CD1c-positive myeloid dendritic cell (primary cell): ENCODE results near the gene ZNF398.

Experiments
- DNase-seq: peaks from one replicate; pipeline ENCODE4 v3.0.0-alpha.2; 2016; ENCODE audit errors: extremely low spot score

The ZNF398 gene

DNA sequence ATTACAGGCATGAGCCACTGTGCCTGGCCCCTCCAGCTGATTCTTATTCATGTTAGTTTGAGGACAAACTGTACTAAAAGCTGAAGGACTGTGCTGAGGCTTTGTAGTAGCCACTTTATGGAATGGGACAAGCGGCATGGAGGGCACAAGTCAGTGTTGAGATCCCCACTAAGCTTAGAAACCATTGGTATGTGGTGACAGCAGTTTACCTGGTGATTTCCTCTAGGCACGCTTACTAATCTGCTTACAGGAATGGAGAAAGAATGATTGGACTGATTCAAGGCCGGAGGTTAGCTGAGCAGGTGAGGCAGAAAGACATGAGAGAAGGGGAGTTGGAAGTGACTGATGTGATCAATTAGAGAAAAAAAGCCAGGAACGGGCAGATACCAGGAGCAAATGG, 3.7 kb downstream of the ZNF398 start:
- no peak for DNase-seq

DNA sequence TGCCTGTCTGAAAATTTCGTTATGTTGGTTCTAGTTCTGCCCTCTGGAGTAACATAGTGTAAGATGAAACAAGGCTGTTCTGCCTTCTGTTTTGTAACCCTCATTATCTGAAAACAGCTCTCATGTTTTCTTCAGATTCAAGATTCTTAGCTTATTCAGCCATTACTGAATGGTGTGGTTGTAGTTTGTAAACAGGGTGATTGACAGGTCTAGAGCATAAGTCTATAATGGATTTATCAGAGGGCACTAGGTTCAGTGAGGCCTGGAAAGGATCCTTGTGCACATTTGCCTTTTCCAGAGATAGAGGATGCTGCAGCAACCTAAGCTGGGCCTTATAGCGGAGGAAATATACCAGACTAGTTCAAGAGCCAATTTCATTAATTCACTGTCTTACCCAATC, 6.1 kb downstream of the ZNF398 start:
- DNase-seq, result no peak

DNA sequence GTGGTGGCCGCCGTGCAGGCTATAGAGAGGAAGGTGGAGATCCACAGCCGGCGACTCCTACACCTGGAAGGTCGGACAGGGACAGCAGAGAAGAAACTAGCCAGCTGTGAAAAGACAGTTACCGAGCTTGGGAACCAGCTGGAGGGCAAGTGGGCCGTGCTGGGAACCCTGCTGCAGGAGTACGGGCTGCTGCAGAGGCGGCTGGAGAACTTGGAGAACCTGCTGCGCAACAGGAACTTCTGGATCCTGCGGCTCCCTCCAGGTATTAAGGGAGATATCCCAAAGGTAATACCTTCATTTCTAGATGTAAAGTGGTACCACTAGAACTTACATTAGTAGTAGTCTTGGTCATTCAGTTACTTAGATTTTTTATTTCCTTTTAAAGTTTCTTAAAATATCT, 6.8 kb downstream of the ZNF398 start:
- DNase-seq, result no peak

DNA sequence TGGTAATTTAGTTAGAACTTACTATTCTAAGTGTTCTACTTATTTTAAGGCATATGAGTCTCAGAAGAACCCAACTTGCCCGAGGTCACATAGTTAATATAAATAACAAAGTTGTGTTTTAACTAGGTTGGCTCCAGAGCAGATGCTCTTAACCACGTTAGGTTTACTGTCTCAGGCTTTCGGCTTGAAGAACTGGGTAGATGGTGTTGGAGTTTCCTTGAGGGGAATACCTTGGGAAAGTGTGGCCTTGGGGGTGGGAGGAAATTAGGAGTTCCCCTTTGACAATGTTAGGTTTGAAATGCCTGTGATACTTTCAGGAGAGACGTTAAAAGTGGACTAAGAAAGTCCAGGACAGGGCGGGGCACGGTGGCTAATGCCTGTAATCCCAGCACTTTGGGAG, 9.6 kb downstream of the ZNF398 start:
- DNase-seq, result no peak

DNA sequence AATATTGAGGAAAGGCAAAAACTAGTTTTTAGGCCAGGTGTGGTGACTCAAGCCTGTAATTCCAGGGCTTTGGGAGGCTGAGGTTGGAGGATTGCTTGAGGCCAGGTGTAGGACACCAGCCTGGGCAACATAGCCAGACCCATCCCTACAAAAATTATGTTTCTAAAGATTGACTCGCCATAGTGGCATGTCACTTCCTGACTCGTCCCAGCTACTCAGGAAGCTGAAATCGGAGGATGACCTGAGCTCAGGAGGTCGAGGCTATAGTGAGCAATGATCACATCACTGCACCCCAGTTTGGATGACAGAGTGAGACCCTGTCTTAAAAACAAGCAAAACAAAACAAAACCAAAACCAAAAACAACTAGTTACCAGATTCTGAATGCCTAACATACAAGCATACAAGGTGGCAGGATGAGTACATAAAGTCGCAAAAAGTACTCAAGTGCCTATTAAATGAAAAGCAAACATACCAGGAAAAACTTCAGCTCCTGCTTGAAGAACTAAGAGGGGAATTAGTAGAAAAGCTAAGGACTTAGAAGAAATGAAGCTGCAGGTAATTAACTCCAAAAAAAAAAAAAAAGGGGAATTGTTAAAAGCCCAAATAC, 14.1 kb downstream of the ZNF398 start:
- DNase-seq, result no peak

DNA sequence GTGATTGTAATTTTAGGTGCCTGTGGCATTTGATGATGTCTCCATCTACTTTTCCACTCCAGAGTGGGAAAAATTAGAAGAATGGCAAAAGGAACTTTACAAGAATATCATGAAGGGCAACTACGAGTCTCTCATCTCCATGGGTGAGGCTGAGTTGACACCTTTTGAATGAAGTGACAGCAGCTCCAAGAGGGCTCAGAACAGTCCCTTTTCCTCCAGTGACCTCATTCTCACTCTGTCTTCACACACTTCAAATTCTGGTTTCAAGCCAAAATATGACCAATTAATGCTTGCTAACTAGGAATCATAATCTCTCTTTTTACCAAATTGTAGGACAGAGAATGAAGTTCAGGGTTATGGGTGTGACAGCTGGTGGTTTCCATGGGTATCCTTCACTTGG, 18.9 kb downstream of the ZNF398 start:
- DNase-seq, result no peak

DNA sequence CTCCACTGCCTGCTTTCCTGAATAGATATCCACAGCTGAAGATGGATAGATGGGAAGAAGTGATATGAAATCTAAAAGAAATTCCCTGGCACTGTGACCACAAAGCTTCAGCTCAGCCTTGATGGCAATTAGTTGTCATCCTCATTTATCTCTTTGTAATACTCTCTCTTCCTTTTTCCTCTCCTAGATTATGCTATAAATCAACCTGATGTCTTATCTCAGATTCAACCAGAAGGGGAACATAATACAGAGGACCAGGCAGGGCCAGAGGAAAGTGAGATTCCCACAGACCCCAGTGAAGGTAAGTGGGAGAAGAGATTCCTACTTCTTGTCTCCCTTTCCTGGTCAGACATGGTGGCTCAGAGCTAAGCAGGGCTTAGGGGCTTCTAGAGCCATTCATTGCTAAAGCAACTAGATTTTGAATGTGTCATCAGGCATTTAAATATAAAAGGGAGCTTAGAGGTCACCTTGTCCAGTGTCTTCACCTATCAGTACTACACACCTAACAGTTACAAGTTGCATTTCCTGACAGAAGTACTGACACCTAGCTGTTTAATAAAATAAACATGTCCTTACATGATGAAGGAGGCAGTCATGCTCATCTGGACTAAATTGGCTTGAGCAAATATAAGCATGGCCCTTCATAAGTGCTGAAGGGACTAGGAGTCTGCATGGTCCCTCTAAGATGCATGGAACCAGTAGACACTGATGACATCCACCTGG, 19.5 kb downstream of the ZNF398 start:
- DNase-seq, result no peak

DNA sequence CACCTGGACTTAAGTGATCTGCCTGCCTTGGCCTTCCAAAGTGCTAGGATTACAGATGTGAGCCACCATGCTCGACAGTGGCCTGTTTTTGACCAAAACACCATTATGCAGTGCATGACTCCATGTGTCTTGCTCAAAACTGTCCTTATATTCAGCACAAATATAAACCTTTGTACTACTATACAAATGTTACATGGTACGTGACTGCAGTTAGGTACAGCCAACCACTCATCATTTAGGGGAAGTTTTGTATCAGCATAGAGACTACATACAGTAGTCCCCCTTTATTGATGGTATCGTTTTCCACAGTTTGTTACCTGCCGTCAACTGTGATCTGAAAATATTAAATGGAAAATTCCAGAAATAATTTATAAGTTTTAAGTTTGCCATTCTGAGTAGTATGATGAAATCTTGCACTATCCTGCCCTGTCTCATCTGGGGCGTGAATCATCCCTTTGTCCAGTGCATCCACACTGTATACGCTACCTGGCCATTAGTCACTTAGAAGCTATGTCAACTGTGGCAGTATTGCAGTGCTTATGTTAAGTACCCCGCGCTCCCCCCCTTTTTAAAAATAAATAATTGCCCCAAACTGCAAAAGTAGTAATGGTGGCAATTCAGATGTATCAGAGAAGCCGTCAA, 24.8 kb downstream of the ZNF398 start:
- no peak for DNase-seq

DNA sequence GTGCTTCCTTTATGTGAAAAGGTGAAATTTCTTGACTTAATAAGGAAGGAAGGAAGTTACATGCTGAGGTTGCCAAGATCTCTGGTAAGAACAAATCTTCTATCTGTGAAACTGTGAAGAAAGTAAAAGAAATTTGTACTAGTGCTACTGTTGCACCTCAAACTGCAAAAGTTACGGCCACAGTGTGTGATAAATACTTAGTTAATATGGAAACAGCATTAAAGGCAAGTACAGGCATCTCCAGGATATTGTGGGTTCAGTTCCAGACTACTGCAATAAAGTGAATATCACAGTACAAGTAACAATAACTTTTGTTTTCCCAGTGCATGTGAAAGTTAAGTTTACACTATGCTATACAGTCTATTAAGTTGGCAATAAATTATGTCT, 25.3 kb downstream of the ZNF398 start:
- DNase-seq, result no peak

DNA sequence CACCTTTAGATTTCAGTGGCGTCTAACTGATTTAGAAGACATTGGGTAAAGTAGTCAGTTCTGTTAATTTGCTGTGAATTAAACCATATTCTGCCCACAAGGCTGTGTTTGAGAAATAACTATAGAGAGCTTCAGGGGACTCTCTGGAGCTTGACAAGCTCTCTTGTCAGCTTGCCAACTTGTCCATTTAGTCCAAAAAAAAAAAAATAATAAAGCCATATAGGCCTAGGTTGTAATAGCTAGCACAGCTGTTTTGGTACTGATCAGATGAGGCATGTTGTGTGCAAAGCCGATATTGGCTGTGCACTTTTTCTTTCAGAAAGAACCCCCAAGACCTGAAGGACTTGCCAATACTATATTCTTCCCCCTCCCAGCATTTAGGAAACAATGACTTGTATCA, 27.9 kb downstream of the ZNF398 start:
- no peak for DNase-seq

DNA sequence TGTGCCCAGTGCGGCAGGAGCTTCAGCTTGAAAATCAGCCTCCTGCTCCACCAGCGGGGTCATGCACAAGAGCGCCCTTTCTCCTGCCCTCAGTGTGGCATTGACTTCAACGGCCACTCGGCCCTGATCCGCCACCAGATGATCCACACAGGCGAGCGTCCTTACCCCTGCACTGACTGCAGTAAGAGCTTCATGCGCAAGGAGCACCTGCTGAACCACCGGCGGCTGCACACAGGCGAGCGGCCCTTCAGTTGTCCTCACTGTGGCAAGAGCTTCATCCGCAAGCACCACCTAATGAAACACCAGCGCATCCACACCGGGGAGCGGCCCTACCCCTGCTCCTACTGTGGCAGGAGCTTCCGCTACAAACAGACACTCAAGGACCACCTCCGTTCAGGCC, 32.0 kb downstream of the ZNF398 start:
- no peak for DNase-seq

DNA sequence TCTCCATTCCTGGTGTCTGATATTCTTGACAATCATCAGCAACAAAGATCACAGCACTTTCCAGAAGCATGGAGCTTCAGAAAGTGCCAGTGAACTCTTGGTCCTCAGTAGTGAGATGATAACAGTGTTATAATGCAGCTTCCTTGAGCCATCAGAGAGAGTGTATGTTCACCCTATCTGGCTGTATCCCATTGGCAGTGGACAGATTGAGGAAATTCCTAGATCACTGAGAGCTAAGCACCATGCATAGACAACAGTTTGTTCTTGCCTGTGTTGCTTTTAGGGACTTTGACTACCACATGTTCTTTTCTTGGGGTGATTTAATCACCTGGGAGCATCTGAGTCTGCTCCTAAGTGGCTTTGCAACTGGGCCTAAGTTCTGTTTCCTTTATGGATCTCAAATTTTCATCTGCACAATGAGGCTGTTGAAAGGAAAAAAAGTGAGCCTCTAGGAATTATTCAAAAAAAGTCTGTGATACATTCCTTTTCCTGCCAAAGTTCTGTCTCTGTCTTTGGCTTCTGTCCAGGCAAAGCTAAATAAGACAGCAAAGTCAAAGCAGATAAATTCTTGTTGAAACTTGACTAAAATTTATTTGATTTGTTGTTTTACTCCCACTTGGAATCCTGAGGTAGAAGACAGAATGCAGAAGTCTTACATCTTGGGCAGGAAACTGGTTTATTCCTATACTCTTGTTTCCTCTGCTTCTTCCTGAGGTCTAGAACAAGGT, 33.6 kb downstream of the ZNF398 start:
- no peak for DNase-seq

DNA sequence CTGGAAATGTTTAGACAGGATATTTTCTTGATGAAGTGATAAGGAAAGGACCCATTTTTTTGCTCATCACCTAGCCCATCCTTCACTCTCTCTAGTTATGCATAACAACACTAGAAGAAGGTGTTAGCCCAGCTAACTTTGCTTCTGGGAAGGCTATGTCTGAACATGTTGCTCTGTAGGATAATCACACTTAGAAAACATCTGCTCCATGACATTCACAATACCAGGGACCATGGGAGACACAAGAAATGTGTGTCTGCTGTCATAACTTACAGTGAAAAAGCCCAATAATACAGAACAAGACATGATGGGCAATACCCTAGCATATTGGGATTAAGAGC, 34.2 kb downstream of the ZNF398 start:
- no peak for DNase-seq

DNA sequence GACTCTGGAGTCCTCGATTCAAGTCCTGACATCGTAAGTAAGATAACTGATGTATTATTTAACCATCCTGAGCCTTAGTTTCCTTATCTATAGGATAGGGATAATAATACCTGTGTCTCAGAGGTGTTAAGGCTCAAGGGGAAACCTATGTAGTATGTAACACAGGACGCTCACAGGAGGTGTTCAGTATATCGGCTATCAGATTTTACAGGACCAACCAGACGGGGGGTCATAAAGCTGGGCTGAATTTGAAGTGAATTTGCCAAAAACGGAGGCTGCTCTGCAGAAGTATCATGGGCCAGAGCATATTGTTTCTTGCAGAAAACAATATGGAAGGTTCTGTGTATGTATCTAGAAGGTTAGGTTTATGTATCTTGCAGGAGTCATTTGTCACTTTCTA, 37.0 kb downstream of the ZNF398 start:
- DNase-seq, result no peak

DNA sequence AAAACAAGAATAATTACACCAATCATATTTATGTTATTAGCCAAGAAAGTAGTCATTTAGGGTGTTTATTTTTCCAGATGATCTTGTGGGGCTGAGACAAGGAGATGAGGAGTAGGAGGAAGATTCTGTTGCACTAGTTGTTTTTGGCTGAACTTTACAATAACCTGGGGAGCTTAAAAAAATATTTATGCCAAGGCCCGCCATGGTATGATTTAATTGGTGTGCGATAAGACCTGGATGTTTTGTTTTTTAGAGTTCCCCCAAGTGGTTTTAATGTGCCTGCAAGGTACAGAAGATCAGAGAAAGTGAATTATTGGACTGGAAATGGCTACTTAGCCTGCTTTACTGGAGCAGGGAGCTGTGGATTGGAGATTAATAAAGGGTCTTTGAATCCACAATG, 41.0 kb downstream of the ZNF398 start:
- DNase-seq, result no peak

DNA sequence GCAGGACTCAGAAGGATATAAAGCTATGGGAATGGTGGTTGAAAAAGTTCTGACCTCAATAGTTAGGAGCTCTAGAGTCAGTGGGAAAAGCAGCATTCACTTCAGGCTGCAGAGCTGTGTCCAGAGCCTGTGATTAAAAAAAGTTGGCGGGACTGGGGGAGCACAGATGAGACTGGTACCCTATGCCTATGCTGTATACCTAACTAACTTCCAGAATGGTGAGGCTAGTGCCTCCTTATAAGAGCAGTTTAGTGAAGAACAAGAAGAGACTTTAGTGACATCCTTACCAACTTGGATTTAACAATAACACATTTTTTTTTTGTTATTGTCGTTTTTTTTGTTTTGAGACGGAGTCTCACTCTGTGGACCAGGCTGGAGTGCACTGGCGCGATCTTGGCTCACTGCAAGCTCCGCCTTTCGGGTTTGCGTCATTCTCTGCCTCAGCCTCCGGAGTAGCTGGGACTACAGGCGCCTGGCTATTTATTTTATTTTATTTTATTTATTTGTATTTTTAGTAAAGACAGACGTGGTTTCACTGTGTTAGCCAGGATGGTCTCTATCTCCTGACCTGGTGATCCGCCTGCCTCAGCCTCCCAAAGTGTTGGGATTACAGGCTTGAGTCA, 41.5 kb downstream of the ZNF398 start:
- no peak for DNase-seq

DNA sequence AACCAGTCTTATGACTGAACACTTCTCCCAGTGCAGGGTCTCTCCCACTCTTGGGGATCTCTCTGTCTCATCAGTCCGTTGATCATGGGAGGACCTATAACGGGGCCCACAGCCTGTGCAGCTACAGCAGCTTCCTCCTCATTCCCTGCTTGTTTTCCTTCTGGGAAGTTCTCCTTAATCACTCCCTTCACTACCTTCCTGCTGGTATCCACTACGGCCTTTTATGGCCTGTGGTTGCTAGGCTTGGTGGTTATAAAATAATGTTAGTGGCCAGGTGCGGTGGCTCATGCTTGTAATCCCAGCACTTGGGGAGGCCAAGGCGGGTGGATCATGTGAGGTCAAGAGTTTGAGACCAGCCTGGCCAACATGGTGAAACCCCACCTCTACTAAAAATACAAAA, 44.6 kb downstream of the ZNF398 start:
- no peak for DNase-seq

DNA sequence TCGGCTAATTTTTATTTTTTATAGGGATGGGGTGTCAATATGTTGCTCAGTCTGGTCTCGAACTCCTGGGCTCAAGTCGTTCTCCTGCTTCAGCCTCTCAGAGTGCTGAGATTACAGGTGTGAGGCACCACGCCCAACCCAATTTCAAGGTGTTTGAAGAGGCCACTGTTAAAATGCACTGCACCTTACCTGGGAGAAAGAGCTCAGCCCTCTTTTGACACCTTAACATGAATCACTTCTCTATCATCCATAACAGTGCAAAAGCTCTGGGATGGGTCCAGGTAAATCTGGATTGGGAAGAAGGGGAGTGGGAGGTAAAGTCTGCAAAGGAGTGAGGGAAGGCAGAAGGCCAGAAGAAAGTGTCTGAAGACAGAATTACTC, 47.5 kb downstream of the ZNF398 start:
- no peak for DNase-seq

DNA sequence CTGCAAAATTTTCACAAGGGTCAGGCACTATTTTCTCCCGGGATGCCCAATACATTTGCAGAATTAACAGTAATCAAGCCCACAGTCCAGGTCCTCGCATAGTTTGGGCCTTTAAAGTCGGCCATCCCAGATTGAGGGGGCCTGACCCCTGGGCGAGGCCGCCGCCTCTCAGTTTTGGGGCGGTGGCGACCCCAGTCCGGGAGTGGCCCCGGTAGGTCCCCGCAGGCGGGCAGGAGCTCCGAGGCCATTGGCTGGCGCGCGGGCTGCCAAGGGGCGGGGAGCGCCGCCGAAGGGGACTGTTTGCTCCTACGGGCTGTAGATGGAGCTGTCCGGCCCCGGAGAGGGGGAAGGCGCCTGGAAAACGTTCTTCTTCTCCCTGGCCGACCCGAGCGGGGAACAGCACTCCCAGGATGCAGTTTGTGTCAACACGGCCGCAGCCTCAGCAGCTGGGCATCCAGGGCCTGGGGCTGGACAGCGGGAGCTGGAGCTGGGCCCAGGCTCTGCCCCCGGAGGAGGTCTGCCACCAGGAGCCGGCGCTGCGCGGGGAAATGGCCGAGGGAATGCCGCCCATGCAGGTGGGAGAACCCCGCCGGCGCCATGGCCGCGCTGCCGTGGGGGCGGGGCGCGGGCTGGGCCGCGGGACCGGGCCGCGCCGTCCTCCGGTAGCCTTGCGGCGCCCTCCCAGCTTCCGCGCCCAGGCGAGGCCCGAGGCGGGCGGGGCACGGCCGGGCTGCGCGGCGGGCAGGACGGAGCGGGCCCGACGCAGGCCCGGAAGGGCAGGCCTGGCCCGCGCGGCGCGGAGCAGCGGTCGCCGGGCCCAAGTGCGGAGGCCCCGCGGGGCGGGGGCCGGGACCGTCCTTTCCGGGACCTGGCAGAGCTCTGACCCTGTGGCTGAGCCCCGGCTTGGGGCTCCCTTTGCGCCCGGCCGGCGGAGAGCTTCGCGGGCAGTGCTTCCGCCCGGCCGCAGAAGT, 48.2 kb downstream of the ZNF398 start, which contains the start of gene ZNF282:
ZNF282 (plus strand) TSS at position 367 of the 971 bp plus-strand sequence; CDS start at position 411, 44 bp downstream.
- DNase-seq, result peak; percentile 83

DNA sequence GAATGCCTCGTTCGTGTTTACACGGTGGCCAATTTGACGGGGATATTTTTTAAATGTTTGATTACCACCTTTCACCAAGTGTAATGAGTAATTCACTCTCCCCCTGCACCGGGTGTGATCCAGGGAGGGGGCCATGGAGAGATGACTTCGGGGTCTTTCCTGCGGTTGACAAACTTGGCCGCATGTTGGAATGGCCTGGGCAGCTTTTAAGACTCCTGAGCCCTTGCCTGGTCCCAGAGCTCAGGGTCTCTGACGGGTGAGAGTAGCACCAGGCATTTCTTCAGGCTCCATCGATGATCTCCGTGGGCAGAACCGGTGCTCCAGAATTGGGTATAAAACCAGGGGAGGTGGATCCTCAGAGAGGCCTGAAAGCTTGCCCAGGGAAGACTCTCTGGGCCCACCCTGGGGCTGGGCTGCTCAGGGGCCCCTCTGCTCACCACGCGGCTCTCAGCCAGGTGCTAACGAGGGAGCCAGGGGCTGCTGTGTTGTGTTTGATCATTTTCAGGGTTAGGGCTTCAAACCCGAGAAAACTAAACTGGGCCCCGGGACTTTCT, 49.0 kb downstream of the ZNF398 start:
- no peak for DNase-seq

DNA sequence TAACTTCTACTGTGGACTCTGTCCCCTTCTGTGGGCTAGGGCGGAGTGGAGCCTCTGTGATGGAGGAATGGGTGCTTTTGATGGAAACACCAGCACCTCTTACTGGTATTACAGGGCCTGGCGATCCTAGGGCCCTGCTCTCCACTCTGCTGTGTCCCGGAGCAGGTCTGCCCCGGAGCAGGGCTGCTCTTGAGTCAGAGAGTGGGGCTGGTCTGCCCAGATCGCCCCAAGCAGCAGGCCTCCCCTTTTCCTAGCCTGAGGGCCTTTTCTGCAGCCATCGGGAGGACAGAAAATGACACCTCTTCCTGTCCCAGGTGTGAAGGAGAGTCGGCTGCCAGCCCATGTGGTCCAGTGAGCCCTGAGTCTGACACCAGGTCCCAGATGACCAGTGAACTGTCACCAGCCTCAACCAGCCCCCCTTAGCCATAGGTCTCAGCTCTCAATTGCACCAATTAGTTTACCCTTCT, 49.5 kb downstream of the ZNF398 start:
- DNase-seq, result no peak
